Coronary artery (tissue), 2 donors: ENCODE results near the gene INTS3.

Experiments
- DNase-seq: peaks from one replicate; pipeline ENCODE4 v3.0.0-alpha.2; 2017; ENCODE audit warnings: low spot score
- H3K27ac ChIP-seq, 2 donors: fragments of 200-600 bp; sonication (generic); one replicate each; pipeline ENCODE4 v1.5.1; 2016 to 2019
- H3K4me3 ChIP-seq: fragments of 200-600 bp; sonication (generic); 2 replicates; pipeline ENCODE4 v1.5.1; 2016; ENCODE audit warnings: mild to moderate bottlenecking, moderate library complexity
- CTCF ChIP-seq: fragments of 200-600 bp; sonication (generic); IDR thresholded peaks from one replicate; pipeline ENCODE4 v1.5.1; 2019; ENCODE audit warnings: antibody characterized with exemption

Gene INTS3

GRCh38 chr1:153790313-153790965 lies 62.6 kb downstream of the INTS3 start:
- no peak for TF ChIP-seq CTCF
- peak; percentile 97 for DNase-seq
- H3K4me3 ChIP-seq = peak overlapping the region; percentile 64
- peak overlapping the region; percentile 87 to 96 for H3K27ac ChIP-seq

- Histone ChIP-seq H3K4me3 (peak overlapping the region; percentile 64), H3K27ac (peak overlapping the region; percentile 87 to 96)
- TF ChIP-seq CTCF = no peak
- DNase-seq = no peak
Measured at GRCh38 chr1:153790966-153791647, 63.3 kb downstream of the INTS3 start.

- DNase-seq = peak; percentile 75
- peak overlapping the region; percentile 87 to 96 for H3K27ac ChIP-seq
- H3K4me3 ChIP-seq = peak overlapping the region; percentile 64
- no peak for TF ChIP-seq CTCF
Measured at GRCh38 chr1:153791648-153792253, 63.9 kb downstream of the INTS3 start.

GRCh38 chr1:153792631-153793041 lies 64.8 kb downstream of the INTS3 start:
- no peak for DNase-seq
- Histone ChIP-seq H3K4me3 (no peak overlapping the region), H3K27ac (no peak overlapping the region)
- TF ChIP-seq CTCF = no peak

GRCh38 chr1:153793261-153793972 lies 65.6 kb downstream of the INTS3 start:
- no peak for DNase-seq
- no peak overlapping the region for H3K4me3 ChIP-seq
- H3K27ac ChIP-seq = no peak overlapping the region
- TF ChIP-seq CTCF = no peak

GRCh38 chr1:153793973-153794615 lies 66.2 kb downstream of the INTS3 start:
- H3K27ac ChIP-seq = no peak overlapping the region
- no peak overlapping the region for H3K4me3 ChIP-seq
- no peak for TF ChIP-seq CTCF
- DNase-seq = no peak
